Dermis blood vessel endothelial cell (primary cell): ENCODE results near the gene PTPRN2. TPM values are rescaled to one million over a fixed set of nuclear protein-coding genes. Genes with fewer than 3 reads are reported as not detected.

Experiments
- DNase-seq: peaks from one replicate; pipeline ENCODE4 v3.0.0; 2010
- total RNA-seq: library from RNA; depleted of rRNA; stranded (reverse); fragments of >200 nt; gene quantifications from 2 replicates; pipeline ENCODE4 v1.2.3, GENCODE V29; 2014

Gene PTPRN2
- total RNA-seq, 1 donor from 2014 or later, result 2.2 TPM

DNA sequence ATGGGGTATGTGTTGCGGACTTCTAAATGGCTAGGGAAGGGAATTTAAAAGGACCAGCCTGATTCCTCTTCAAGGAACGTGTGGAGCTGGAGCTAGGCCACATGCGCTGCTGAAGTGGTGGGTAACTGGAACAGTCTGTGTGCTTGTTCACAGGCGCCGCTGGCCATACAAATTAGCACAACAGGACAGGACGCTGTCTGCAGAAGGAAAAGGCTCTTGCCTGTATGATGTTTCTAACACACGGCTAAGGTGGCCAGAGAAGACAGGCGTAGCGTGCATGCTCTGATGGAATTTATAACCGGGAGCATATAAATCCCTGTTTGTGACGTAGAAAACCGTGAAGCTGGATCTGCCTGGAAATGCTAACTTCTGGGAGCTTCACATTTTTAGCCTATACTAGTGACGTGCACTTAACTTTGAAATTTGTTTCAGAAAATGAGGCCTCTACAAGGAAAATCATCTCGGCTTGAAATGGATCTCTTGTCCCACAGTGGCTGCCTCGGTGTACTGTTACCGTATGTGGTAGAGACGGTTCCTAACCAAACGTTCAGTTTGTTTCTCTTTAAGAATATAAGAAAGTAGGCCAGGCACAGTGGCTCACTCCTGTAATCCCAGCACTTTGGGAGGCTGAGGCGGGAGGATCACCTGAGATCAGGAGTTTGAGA lies 569.4 kb downstream of the PTPRN2 start:
- DNase-seq, result no peak

DNA sequence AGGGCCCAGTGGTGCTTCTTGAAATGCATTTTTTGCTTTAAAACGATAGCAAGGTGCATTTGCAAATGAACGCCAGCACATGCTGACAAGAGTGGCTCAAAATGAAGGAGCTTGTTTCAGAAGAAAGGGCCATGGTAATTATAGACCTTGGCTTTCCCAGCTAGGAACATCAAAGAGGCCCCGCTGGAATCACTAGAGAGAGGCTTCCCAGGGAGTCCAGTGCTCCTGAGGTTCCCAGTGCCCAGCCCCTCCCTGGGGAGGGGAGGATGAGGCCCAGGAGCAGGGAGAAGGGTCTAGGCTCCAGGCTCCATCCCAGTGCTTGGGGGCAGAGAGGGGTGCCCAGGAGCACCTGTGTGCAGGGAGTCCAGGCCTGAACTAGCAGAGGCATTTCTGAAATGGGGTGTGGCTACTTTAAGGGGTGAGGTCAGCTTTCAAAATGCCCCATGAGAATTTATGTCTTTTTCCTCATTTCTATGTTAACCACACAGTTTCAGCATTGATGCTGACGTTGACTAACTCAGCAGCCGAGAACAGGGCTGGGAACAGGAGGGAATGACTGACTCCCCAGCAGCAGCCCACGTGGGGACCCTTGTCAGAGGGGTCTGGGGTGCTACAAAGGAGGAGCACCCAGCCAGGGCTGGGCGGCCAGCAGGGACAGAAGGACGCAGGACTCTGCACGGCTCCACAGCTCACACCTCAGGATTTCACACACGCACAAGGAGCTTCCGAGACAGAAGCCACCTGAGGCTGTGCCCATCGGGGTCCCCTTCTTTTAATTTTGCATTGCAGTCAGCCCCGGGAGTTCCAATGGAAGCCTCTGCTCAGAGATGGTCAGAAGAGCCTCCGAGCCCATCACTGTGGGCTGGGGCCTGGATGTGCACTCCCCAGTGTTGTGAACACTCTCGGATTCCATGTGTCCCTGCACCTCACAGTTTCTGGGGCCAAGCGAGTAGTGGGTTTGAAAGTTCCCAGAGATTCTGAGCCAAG lies 570.2 kb downstream of the PTPRN2 start:
- no peak for DNase-seq

DNA sequence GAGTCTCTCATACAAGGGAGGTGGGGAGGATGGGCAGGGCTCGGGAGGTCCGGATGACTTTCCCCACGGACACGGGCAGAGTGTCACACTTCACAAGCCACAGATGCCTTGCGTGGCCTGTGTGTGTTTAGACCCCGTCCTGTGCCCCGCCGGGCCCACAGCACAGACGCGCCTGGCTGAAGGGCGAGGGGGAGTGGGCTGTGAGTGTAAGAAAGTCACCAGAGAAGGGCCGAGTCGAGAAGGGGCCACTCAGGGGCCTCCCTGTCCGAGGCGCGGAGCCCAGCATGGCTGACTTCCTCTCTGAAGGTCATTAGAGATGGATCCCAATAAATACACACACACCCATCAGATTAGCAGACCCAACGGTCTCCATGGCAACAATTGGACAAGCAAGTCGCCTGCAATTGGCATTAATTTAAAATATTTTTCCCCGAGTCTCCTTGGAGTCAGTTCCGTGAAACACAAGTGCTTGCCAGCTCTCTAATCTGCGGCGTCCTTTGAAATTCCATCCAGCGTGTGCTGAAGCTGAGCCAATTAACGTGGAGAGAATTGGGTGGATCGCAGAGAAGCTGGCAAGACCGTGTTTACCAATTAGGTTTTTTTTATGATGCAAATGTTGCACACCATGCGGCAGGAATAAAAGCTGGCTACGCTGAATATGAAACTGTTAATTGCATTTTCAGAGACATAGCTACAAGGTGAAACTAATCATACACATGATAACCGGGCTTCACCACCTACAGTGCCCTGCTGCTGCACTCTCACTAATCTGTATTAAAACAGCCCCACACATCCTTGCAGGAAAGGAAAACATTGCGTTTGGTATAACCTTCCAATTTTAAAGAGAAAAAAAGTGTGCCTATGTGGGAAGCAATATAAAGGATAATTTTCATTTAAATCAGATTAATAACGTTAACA lies 571.2 kb downstream of the PTPRN2 start:
- no peak for DNase-seq

DNA sequence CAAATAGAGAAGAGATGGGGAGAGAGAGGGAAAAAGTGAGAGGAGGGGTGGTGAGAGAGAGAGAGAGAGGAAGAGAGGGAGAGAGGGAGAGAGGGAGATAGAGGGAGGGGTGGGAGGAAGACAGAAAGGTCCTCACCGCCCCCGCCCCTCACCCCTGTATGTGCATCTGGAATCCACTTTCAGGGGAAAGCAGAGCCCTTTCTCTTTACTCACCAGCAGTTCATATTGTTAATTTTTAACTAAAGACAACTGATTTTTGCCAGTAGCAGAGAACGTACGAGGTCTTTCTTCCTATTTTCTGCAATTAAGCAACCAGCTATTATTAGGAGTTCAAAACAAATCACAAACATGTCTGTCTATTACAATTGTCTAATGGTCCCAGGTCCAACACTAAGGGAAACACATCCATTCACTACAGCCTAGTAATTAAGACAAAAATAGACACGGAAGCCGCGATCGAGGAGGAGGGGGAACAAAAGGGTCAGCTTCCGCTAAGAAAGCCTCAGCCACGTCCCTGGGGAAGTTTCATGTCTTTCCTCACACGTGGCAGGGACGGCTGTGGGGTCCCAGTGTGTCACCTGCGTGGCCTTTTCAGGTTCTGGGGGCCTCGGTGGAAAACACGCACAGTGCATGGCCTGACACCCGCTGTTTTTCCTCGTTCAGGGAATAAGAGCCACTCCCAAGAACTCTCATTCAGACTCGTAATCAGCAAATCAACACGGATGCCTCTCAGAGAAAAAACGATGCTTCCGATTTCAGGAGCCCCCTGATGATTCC lies 572.0 kb downstream of the PTPRN2 start:
- DNase-seq, result no peak

DNA sequence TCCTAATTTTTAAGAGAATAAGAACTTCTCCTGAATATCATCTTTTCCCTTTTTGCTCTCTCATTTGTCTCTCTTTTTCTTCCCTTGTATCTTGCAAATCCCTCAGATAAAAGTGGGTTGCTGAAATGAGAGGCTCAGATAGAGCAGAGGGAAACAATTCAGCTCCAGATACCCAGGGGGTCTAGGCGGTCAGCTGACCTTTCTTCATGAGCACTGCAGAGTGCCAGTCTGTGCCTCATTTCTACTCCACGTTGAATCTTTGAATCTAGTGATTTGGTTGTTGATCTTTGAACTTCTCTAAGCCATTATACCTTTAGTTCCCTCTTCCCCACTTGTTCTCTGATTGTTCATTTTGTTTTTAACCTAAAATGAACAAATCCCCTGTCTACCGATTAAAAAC lies 572.6 kb downstream of the PTPRN2 start:
- DNase-seq, result no peak

DNA sequence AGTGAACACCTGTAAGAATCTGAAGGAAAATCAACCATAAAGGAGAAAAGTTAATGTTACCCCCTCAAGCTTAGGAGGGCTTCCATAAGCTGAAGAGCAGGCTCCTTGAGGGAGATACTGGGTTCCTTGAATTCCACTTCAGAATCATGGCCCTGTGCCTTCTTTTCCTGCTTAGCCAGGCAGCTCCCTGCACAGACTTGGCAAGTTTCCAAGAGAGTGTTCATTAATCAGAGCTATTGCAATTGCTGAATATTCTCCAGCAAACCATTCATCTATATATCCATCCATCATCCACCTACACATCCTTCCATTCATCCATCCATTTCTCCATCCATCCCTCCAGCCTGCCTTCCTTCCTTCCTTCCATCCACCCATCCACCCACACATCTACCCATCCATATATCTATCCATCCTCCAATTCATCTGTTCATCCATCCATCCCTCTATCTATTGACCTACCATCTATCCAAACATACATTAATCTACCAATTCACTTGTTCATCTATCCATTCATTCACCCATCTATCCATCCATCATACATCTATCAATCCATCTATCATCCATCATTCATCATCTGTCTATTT lies 574.4 kb downstream of the PTPRN2 start:
- DNase-seq, result peak; percentile 6

DNA sequence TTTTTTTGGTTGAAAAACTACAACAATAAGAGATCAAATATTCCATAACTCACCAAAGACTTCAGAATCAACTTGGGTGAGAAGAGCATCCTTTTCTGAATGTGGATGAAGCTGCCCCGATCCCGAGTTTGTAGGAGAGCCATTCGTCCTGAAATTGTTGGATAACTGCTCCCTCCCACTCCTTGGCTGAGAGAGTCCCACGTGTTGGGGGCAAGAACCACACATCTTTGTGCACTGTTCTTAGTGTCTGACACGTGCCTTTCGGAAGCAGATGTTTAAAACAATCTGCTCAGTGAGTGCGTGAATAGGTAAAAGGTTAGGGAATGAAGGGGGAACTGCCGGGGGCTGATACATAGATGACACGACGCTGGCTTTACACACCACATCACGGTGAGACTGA lies 575.7 kb downstream of the PTPRN2 start:
- no peak for DNase-seq

DNA sequence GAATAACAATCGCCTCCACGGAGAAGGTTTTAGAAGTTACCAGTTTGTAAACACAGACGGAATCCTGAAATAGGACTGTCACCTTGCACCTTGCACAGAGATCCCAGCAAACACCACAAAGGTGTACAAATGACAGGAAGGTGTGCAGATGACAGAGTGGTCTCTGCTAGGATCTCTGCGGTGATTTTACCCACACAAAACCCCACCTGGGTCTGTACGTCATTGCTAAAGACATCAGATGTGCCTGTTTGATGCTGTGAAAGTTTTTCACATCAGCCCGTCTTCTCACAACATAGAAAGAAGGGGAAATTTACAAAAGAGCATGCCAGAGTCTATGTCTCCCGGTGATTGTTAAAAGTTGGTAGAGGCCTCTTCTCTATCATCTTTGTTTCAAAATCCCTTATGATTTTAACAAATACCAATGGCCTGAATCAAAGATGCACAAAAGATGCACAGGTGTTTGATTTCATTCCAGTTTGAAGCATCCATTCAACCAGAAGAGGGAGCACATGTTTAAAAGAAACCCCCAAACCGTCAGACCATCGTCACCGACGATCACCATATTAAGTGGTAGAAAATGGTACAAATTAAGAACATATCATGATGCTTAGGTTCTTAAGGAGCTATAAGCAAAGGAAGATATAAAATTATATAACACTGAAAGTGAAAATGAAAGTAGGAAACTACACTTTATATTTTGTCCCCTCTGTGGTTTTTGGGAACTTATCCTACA lies 576.5 kb downstream of the PTPRN2 start:
- no peak for DNase-seq

DNA sequence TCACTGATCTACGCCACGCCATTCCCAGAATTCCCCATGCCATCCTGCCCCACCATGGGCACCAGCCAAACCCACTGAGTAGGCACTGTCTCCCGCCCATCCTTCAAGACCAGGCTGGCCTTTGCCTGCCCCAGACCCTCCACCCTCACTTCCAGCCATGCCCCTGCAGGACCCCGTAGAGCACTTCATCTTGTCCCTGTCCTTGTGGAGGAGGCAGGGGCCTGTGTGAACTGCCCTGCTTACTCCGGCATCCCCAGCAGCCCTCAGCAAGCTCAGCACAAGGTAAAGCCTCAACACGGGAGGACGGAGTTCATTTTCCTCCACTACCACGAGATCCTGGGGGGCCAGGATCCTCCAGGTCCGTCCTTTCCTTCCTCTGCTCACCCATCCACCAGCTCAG lies 577.7 kb downstream of the PTPRN2 start:
- no peak for DNase-seq

DNA sequence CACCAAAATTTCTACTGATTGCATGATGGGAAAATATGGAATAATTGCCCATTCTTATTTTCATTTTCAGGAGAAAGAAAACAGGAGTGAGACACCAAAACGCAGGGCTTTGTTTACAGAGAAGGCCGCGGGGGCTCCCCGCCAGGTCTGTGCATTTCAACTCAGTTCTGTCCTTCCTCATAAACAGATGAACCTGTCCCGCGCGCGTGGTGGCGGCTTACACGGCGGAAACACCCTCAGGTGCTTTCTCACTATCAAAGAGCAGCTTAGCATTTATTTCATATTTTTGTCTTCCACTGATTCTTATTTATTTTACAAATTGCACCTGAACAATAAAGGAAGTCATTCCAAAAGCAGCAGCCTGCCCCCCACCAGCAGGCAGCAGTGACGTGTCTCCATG lies 579.4 kb downstream of the PTPRN2 start:
- no peak for DNase-seq

DNA sequence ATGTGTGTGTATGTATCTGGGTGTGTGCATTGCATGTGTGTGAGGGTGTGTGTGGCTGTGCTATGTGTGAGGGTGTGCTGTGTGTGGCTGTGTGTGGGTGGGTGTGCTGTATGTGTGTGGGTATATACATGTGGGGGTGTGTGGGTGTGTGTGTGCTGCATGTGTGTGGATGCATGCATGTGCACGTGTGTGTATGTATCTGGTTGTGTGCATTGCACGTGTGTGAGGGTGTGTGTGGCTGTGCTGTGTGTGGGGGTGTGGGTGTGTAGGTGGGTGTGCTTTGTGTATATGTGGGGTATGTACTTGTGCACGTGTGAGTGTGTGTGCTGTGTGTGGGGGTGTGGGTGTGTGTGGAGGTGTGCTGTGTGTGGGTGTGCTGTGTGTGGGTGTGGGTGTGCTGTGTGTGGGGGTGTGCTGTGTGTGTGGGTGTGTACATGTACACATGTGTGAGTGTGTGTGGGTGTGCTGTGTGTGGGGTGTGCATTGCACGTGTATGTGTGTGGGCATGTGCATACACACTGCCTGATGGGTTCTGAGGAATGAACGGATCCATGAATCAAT lies 579.8 kb downstream of the PTPRN2 start:
- no peak for DNase-seq

DNA sequence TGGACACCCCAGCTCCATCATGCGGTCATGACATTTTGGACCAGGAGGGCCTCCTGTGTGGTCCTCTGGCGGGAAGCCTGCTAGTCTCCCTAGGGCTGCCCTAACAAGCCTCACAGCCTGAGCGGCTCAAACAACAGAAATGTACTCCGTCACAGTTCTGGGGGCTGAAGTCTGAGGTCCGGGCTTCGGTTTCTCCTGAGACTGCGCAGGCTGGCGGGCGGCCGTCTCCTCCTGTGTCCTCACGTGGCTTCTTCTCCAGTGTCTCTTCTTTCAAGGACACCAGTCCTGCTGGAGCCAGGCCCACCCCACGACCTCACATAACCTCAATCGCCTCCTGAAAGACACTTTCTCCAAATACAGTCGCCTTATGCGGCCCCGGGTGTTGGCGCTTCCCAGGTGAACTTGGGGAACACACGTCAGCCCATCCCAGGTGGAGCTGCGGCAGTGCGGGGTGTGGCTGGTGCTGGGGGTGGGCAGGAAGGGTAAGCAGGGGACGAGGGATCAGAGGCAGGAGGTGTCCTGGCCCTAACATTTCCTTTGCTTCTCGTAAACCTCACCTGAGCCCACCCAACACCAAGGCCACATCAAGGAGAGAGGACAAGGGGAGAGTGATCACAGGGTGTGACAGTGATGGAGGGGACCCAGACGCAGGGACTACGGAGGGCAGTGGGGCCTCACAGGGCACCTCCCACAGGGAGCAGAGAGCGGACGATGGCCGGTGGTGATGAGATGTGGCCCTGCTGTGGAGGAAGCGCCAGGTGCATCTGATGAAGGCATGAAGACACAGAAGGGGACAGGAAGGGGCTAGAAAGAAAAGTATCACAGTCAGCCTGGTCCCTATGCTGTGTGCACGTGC lies 580.6 kb downstream of the PTPRN2 start:
- DNase-seq, result no peak

DNA sequence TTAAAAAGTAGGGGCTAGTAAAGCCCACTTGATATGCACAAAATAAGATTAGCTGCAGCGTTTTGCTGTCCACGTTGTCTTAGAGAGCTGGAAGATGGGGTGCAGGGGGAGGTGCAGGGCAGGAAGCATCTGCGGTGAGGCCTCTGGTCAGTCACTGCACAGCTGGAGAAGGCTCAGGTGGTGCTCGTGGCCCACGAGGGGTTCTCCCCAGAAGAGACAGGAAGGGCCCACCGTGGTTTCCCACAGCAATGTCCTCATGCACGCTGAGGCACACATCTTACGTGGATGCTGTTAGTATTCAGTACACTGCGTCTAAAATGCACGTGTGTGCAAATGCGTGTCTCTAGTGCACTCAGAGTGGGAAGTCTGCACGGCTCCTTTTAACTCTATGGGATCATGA lies 582.1 kb downstream of the PTPRN2 start:
- no peak for DNase-seq

DNA sequence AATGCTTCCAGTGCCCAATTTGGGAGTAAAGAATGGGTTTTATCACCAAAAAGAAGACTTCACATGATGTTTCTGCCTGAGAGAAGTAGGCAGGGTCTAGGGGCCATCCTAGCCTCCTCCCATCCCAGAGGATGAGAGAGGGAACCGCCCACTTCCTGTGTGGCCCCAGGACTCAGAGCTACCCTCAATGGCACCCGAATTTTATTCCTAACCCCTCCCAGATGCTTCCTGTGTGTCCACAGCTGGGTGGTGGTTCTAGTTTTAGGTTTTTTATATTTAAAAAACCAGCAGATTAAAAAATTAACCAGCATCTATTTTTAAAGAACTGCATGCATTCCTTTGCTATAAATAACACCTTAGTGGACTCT lies 583.5 kb downstream of the PTPRN2 start:
- no peak for DNase-seq

DNA sequence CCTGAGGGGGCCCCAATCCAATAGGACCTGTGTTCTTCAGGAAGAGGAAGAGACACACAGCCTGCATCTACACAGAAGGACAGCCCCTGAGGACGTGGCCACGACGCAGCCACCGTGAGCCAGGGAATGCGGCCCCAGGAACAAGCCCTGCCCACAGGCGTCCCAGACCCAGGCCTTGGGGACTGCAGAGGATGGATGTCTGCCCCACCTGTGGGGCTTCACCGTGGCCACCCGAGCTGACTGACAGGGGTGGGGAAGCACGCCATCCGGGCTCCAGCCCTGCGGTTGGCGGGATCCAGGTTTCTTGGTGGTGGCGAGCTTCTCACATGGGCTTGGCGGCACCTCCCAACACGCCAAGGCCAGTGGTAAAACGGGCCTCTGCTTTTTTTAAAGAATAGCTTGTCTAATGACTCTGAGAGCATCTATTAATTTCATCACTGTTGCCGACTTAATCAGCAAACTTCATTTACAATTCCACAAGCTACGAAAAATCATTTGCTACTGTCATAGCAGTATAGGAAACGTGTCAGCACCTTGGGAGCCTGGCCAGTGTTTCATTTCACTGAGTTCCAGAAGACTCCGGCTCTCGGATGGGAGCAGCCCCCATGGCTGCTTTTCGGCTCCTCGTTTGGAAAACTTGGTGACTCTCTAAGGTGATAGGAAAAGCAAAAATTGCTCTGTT lies 584.0 kb downstream of the PTPRN2 start:
- DNase-seq, result no peak

DNA sequence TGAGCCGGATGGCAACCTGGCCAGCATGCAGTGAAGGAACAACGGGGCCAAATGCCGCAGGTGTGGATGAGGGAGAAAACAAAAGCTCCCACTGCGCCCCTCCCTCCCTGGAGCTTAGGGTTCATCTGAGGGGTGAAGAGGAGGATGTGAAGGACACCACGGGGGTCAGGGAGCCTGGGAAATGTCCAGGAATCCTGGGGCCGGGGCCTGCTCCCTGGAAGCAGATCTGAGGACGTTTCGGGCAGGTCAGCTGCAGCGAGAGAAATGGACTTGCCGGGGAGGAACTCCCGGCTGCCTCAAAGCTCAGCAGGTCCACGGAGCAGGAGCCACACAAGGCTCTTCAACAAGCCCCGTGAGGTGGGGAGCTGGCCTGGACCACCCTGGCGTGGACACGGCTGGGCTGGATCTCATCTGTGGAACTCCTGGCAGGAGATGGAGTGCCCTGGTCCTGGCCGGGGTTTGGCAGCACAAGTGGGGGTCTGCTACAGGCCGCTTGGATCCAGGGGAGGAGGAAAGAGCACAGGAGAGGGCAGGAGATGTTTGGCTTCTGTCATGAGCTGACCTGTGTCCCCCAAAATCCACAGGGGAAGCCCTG lies 585.0 kb downstream of the PTPRN2 start:
- DNase-seq, result no peak

DNA sequence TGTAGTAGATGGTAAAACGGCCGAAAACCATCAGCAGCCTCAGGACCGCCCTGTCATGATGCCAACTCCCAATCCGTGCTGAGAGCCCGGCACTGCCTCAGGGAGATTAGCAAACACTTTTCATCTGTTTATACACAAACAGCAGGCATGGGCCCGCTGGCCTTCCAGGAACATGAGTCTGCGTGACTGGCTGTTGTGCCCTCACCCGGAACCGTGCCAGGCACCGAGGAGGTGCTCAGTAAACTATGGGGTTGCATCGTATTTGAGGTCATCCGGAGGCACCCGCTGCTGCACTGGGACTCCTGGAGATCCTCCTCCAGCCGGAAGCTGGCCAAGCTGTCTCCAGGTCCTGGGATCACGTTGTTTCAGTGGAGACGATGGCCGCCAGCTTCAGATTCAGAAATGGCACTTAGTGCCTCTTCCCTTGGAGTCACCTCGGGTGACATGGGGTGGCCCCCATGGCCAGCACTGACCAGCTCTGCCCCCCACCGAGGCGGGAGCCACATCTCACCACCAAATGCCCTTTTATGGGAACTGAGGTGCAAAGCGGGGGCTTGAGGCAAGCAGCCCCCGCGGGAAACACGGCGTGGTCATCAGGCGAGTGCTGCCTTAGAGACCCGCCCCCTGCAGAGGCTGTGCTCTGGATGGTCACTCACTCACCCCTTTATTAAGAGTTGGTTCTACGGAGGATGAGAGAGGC lies 585.9 kb downstream of the PTPRN2 start:
- no peak for DNase-seq

DNA sequence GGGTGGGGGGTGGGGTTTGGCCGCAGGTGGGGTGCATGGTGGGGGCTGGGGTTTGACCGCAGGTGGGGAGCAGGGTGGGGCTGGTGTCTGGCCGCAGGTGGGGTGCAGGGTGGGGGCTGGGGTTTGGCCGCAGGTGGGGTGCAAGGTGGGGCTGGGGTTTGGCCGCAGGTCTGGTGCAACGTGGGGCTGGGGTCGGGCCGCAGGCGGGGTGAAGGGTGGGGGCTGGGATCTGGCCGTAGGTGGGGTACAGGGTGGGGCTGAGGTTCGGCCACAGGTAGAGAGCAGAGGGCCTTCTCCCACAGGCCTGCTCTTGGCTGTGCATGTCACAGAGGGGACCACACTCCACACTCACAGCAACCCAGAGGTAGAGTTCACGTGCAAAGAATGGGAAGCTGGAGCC lies 586.6 kb downstream of the PTPRN2 start:
- DNase-seq, result no peak
